CD4-positive, alpha-beta T cell treated with Interleukin-4 for 4 hours (primary cell): ENCODE results near the gene C10orf62.
"Not testable (repeated sequence)": the region's sequence is repeated elsewhere in the genome, so short reads cannot be mapped to it uniquely, and the experiment has no call there.

Source experiments
- DNase-seq: peaks from one replicate; pipeline ENCODE4 v3.0.0-alpha.2; 2020

C10orf62 gene

DNA sequence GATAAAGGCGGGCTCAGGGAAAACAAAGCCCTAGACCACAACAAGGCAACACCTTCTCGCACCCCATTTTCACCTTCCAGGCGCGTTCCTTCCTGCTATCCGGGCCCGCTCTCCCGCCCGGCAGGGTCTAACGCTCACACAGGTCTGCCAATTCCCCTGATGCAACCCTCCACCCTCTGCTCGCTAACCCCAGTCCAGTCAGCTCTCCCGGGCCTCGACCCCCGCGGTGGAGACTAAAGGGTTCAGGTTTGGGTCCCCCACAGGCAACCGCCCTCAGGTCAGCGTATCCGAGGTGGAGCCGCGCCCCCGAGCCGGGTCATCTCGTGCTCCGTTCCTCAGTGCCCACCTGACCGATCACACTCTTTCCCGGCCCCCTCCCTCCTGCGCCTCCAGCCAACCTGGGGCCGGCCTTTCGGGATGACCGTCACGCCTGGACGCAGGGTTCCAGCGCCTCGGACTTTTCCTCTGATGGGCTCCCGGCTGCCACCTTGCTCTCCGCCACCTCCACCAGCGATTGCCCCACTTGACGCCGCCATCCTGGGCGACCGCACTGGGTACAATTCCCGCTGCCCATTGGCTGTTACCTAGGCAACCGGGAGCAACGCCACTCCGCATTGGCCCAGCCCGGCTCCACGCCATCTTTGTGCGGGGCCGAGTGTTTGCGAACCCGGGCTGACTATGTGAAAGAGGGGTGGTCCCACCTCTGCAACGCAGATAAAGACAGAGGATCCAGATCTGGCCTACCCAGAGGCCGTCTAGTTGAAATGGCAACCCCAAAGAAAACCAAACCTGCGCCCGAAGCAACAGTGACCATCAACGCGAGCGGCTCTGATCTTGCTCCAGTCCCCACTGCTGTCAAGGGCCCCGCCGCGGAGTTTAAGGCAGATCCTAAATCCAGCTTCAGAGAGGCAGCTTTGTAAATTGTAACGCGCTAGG, 43.7 kb downstream of the C10orf62 start, which contains the start of gene MORN4:
TSS of gene MORN4 (minus strand) at position 552 of the 936 bp plus-strand sequence. CDS start 13,847 bp downstream, outside the sequence.
- DNase-seq = peak; percentile 93

DNA sequence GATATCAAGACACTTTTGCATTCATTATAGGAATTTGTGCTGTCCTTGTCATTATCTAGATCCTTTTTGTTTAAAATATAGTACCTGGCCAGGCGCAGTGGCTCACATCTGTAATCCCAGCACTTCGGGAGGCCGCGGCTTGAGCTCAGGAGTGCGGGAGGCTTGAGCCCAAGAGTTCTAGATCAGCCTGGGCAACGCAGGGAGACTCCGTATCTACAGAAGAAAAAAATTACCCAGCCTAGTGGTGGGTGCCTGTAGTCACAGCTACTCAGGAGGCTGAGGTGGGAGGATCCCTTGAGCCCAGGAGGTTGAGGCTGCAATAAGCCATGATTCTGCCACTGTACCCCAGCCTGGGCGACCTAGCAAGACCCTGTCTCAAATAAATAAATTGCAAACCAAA, 44.4 kb downstream of the C10orf62 start:
- no peak for DNase-seq

DNA sequence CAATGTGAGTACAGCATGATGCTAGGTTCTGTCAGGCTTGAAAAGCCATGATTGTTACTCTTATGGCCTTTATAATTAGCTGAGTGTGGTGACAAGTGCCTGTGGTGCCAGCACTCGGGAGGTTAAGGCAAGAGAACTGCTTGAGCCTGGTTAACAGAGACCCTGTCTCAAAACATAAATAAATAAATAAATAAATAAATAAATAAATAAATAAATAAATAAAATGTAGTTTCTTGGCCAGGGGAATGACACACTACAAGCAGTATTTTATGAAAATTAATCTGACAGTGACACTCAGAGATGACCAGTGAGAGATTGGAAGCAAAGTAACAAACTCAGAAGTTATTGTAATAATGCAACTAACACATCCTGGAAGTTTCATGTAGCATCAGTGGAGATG, 46.1 kb downstream of the C10orf62 start:
- no peak for DNase-seq

DNA sequence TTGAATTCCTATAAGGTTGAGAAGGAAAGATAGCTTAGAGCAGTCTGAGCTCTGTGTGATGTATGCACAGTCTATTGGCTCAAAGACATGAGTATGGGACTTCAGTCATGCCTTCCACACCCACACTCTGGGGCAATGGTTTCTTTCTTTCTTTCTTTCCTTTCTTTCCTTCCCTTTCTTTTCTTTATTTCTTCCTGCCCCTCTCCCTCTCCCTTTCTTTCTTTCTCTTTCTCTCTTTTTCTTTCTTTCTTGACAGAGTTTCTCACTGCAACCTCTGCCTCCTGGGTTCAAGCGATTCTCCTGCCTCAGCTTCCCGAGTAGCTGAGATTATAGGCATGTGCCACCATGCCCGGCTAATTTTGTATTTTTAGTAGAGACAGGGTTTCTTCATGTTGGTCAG, 49.6 kb downstream of the C10orf62 start:
- not testable (repeated sequence) for DNase-seq

DNA sequence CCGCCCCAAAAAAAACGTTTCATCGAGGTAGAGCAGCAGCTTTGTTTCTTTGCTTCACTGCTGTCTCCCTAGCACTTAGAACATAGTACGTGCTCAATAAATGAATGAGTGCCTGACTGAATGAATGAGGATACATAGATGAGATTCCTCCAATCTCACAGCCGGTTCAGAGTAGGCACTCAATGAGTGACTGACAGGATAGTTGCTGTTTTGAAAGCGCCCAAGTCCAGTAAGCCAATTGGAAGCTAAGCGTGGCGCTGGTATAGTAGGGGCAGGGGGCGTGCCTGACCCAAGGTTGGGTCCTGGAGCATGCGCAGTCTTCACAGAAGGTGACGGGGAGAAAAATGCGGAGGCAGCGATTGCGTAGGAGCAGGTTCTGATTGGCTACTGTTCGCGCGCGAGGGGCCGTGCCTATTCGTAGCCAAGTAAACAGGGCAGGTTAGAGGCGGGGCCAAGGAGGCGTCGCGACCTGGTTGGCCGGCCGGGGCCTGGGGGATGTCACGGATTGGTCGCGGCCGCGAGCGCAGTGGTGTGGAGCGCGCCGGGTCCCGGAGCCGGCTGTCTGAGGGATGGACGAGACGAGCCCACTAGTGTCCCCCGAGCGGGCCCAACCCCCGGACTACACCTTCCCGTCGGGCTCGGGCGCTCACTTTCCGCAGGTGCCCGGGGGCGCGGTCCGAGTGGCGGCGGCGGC, 50.8 kb downstream of the C10orf62 start, which contains the start of gene PI4K2A:
TSS of gene PI4K2A (plus strand) at position 498 of the 694 bp plus-strand sequence. CDS start at position 570, 72 bp downstream.
- DNase-seq = peak; percentile 99
